ENCODE measurements around the gene C12orf76. TPM values are rescaled to one million over a fixed set of nuclear protein-coding genes. Genes with fewer than 3 reads are reported as not detected.
"Not testable (repeated sequence)": the region's sequence is repeated elsewhere in the genome, so short reads cannot be mapped to it uniquely, and the experiment has no call there.

The C12orf76 gene
- total RNA-seq, 2 donors from 2014 or later: 2.0 to 15.3 TPM

DNA sequence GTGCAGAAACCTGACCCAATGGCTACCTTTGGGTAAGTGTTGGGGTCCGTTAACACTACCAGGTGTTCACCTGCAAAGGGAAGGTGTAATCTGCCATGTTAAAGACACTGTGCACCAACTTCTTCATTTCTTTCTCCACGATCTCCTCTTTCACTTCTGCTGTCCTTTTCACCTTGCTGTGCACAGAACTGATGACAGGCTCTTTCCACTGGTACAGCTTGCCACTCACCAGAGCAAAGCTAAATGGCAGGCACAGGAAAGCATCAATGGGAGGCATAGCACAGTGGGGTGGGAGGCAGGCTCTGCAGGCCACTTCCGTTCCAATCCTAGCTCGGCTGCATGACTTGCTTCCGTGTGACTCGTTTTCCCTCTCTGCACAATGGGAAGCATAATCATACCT is 2.6 kb upstream of the C12orf76 start:
- Histone ChIP-seq H3K9me3 (no peaks in the 10 kb centered on the region), H3K27ac (no peak overlapping the region), H3K27me3 (no peaks in the 10 kb centered on the region), H3K36me3 (replicated peaks in 1 of 2; ENCODE audit: insufficient read depth in 1 of 2, low read depth in 2 of 2) (no peaks in the 10 kb centered on the region), H3K4me3 (no peak overlapping the region), H3K4me1 (peaks cover 21% of the 10 kb centered on the region)
- no peak for DNase-seq
- intact Hi-C loops (cut with DNase I): no loop called here
- ATAC-seq: no peak
- 49 to 71% methylated on average over 6 of the region's 6 CpGs for WGBS, 2 donors
- no peak for TF ChIP-seq CTCF (IDR thresholded peaks at IDR 0.05)
- no peak for TF ChIP-seq POLR2A (IDR thresholded peaks at IDR 0.05)

DNA sequence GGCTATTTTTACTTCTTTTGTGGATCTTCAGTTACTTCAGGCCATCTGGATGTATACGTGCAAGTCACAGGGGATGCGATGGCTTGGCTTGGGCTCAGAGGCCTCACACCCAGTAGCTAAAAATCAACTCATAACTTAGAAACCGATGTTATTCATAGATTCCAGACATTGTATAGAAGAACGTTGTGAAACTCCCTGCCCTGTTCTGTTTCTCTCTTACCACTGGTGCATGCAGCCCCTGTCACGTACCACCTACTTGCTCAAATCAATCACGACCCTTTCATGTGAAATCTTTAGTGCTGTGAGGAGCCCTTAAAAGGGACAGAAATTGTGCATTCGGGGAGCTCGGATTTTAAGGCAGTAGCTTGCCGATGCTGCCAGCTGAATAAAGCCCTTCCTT is 1.3 kb upstream of the C12orf76 start:
- WGBS, 2 donors: 82 to 88% methylated on average over 9 of the region's 9 CpGs
- intact Hi-C loops (cut with DNase I); H3K36me3 ChIP-seq (replicated peaks in 1 of 2; ENCODE audit: insufficient read depth in 1 of 2, low read depth in 2 of 2); H3K9me3 ChIP-seq; ATAC-seq; H3K27me3 ChIP-seq; H3K27ac ChIP-seq; H3K4me3 ChIP-seq; DNase-seq: not testable (repeated sequence)
- peaks cover 21% of the 10 kb centered on the region for H3K4me1 ChIP-seq

GRCh38 chr12:110049034-110049433 is 712 bp upstream of the C12orf76 start:
- H3K4me3 ChIP-seq; H3K36me3 ChIP-seq (replicated peaks in 1 of 2; ENCODE audit: insufficient read depth in 1 of 2, low read depth in 2 of 2); intact Hi-C loops (cut with DNase I); DNase-seq; H3K27me3 ChIP-seq; H3K9me3 ChIP-seq; ATAC-seq: not testable (repeated sequence)
- peaks cover 21% of the 10 kb centered on the region for H3K4me1 ChIP-seq
- peak overlapping the region; percentile 35 to 87 (median 72) for H3K27ac ChIP-seq
- WGBS, 2 donors: 85 to 88% methylated on average over 11 of the region's 11 CpGs

- H3K9me3 ChIP-seq: no peaks in the 10 kb centered on the region
- TF ChIP-seq POLR2A (IDR thresholded peaks at IDR 0.05) (no peak), CTCF (IDR thresholded peaks at IDR 0.05) (no peak)
- H3K4me3 ChIP-seq: peak overlapping the region in 1 of 2 donors; percentile 96
- H3K36me3 ChIP-seq (replicated peaks in 1 of 2; ENCODE audit: insufficient read depth in 1 of 2, low read depth in 2 of 2): no peaks in the 10 kb centered on the region
- peak overlapping the region in 2 of 4 donors; percentile 79 to 87 for H3K27ac ChIP-seq
- ATAC-seq (no peak), DNase-seq (no peak)
- intact Hi-C loops (cut with DNase I): no loop called here
- 56 to 59% methylated on average over 14 of the region's 14 CpGs for WGBS, 2 donors
- peaks cover 29% of the 10 kb centered on the region for H3K4me1 ChIP-seq
- H3K27me3 ChIP-seq: no peaks in the 10 kb centered on the region
Measured at GRCh38 chr12:110047297-110047940, 903 bp downstream of the C12orf76 start.

- no peak for ATAC-seq
- H3K4me3 ChIP-seq: no peak overlapping the region
- no peak overlapping the region for H3K27ac ChIP-seq
Measured at GRCh38 chr12:110046451-110047187, 1.7 kb downstream of the C12orf76 start.

More at GRCh38 chr12:110046451-110047187, 1.7 kb downstream of the C12orf76 start:
- Histone ChIP-seq H3K9me3 (no peaks in the 10 kb centered on the region), H3K4me1 (peaks cover 29% of the 10 kb centered on the region), H3K27me3 (no peaks in the 10 kb centered on the region), H3K36me3 (replicated peaks in 1 of 2; ENCODE audit: insufficient read depth in 1 of 2, low read depth in 2 of 2) (no peaks in the 10 kb centered on the region)
- DNase-seq: no peak
- 74 to 81% methylated on average over 8 of the region's 8 CpGs for WGBS, 2 donors
- no peak for TF ChIP-seq POLR2A (IDR thresholded peaks at IDR 0.05)
- no peak for TF ChIP-seq CTCF (IDR thresholded peaks at IDR 0.05)
- intact Hi-C loops (cut with DNase I): no loop called here
